Mesothelial cell of epicardium (in vitro differentiated cells): Measurements from ENCODE around the gene CHRNA1. TPM values are rescaled to one million over a fixed set of nuclear protein-coding genes. Genes with fewer than 3 reads are reported as not detected.

ENCODE experiments used
- DNase-seq, 2 experiments: peaks; one replicate each; pipeline ENCODE4 v3.0.0; 2021; ENCODE audit warnings: low spot score in 2 of 2; ENCODE audit not compliant: unreplicated experiment in 2 of 2
- H3K27ac Mint-ChIP-seq: 2 replicates; pipeline ENCODE4 v1.8.0; 2021; ENCODE audit warnings: mixed read lengths
- H3K27me3 Mint-ChIP-seq: 2 replicates; pipeline ENCODE4 v1.8.0; 2021; ENCODE audit warnings: low read depth, mixed read lengths
- H3K36me3 Mint-ChIP-seq: 2 replicates; pipeline ENCODE4 v1.8.0; 2021; ENCODE audit warnings: mixed read lengths
- H3K4me1 Mint-ChIP-seq: 2 replicates; pipeline ENCODE4 v1.8.0; 2021; ENCODE audit warnings: mixed read lengths
- H3K4me3 Mint-ChIP-seq: 2 replicates; pipeline ENCODE4 v1.8.0; 2021; ENCODE audit warnings: mild to moderate bottlenecking, moderate library complexity, mixed read lengths
- H3K9me3 Mint-ChIP-seq: 2 replicates; pipeline ENCODE4 v1.8.0; 2021; ENCODE audit warnings: mixed read lengths
- CTCF ChIP-seq: fragments of 200-600 bp; sonication (generic); IDR thresholded peaks from one replicate; pipeline ENCODE4 v1.5.0; 2021; ENCODE audit warnings: antibody characterized with exemption; ENCODE audit not compliant: unreplicated experiment
- total RNA-seq: library from RNA; stranded (reverse); gene quantifications from 3 replicates; pipeline ENCODE4 v1.2.1, GENCODE V29; 2021

Gene CHRNA1
- total RNA-seq, 1 donor from 2014 or later: 0.16 TPM

- Mint-ChIP-seq H3K4me1 (peaks cover 34% of the 10 kb centered on the region), H3K4me3 (no peak overlapping the region), H3K27me3 (no peaks in the 10 kb centered on the region), H3K9me3 (no peaks in the 10 kb centered on the region), H3K27ac (peak overlapping the region; percentile 77), H3K36me3 (peaks cover 35% of the 10 kb centered on the region)
- TF ChIP-seq CTCF: no peak
- DNase-seq: no peak
Observed at GRCh38 chr2:174800436-174801205, 36.3 kb upstream of the CHRNA1 start.

DNA sequence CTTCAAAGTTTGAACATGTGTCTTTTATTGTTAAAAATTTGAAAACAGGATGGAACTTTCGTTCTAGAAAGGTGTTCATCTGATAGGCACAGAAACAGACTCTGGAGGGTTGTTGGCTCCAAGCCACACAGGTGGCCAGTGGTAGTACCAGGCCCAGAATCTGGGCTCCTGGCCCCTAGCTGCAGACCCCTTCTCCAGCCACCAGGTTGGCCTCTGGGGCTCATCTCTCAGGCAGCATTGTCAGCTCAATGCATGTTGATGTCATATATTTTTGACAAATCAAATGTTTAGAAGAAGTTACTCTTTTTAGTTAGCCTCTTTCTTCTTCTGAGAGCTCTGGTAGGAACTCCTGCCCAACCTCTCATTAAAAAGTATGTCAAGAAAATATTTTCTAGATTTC is 34.5 kb upstream of the CHRNA1 start:
- no peaks in the 10 kb centered on the region for H3K27me3 Mint-ChIP-seq

GRCh38 chr2:174797781-174798276 is 33.6 kb upstream of the CHRNA1 start:
- Mint-ChIP-seq H3K4me1 (peaks cover 29% of the 10 kb centered on the region), H3K36me3 (peaks cover 33% of the 10 kb centered on the region), H3K4me3 (no peak overlapping the region)

More for the DNA sequence above, 34.5 kb upstream of the CHRNA1 start:
- Mint-ChIP-seq H3K36me3 (peaks cover 35% of the 10 kb centered on the region), H3K4me1 (peaks cover 31% of the 10 kb centered on the region), H3K9me3 (no peaks in the 10 kb centered on the region), H3K27ac (no peak overlapping the region), H3K4me3 (no peak overlapping the region)
- no peak for DNase-seq
- no peak for TF ChIP-seq CTCF

DNA sequence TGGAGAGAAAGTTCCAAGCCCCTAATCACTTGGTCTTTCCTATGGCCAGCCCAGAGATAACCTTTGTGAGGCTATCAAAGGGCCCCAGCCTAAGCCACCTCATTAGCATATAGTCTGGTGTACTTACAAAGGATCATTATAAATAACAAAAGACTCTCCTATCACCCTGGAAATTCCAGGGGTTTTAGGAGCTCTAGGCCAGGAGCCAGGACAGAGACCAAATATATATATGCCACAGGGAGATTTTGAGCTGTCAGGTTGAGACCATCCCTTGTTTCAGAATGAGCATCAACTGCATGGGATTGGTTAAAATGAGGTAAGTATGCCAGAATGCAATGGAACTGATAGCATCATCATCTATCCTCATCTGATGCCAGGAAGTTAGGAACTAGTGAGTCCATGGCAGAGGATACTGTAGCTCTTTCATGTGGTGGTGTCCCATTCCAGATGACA is 32.1 kb upstream of the CHRNA1 start:
- Mint-ChIP-seq H3K27me3 (no peaks in the 10 kb centered on the region), H3K9me3 (no peaks in the 10 kb centered on the region), H3K4me1 (peaks cover 33% of the 10 kb centered on the region), H3K4me3 (no peak overlapping the region), H3K27ac (no peak overlapping the region), H3K36me3 (peaks cover 26% of the 10 kb centered on the region)
- TF ChIP-seq CTCF: no peak
- no peak for DNase-seq

More at GRCh38 chr2:174797781-174798276, 33.6 kb upstream of the CHRNA1 start:
- DNase-seq: no peak
- no peaks in the 10 kb centered on the region for H3K9me3 Mint-ChIP-seq
- H3K27ac Mint-ChIP-seq: peak overlapping the region; percentile 59
- no peak for TF ChIP-seq CTCF
- H3K27me3 Mint-ChIP-seq: no peaks in the 10 kb centered on the region

DNA sequence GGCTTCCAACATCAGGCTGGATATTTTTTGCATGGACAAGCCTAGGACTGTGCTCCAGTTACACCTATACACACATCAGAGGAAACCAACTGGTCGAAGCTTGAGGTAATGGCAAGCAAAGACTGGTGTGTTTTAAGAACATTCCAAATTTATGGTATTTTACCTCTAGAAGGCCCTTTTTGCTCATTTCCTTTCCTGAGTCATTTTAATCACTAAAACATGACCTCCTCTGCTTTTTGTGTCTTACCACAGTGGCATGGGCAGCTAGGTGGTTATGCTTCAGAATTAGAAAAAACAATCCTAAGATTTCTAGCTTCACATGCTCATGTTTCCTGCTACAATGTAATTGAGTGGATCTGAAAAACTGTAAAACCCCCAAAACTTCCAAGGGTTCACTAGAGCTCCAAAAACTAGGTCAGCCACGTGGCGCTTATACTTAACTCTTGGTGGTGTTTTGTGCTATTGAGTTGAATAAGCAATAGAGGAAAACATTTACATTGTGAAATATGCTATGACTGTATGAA is 30.6 kb upstream of the CHRNA1 start:
- peaks cover 14% of the 10 kb centered on the region for H3K36me3 Mint-ChIP-seq
- no peaks in the 10 kb centered on the region for H3K27me3 Mint-ChIP-seq
- no peak for TF ChIP-seq CTCF
- no peak overlapping the region for H3K4me3 Mint-ChIP-seq
- DNase-seq: no peak
- no peaks in the 10 kb centered on the region for H3K9me3 Mint-ChIP-seq
- H3K27ac Mint-ChIP-seq: no peak overlapping the region
- peaks cover 23% of the 10 kb centered on the region for H3K4me1 Mint-ChIP-seq
